HCT116 (cell line): Measurements from ENCODE around the gene RIBC2. TPM values are rescaled to one million over a fixed set of nuclear protein-coding genes. Genes with fewer than 3 reads are reported as not detected.

Experiments used
- ATAC-seq: fragments of 200-7000 bp; cut with Tn5 transposase; 2 replicates; pipeline ENCODE4 v1.9.1; 2020; ENCODE audit warnings: mild to moderate bottlenecking, moderate library complexity
- BruUV-seq: library from RNA; stranded (reverse); fragments of 400-500 nt; replicated peaks from 2 replicates; lab custom pipeline; 2021; lab: Mats Ljungman, UMichigan
- CTCF ChIA-PET: fragments of 300-600 bp; sonication (Branson Sonifier 250); formaldehyde crosslinking; loops from one replicate; lab custom pipeline; 2021; ENCODE audit warnings: antibody characterized with exemption; lab: Charles Lee
- POLR2A ChIA-PET: fragments of 300-600, 350-600 bp; sonication (Branson Sonifier 250); formaldehyde crosslinking; loops from one replicate; lab custom pipeline; 2021; ENCODE audit warnings: antibody characterized with exemption; lab: Charles Lee
- RAD21 ChIA-PET, 2 experiments: fragments of 300-600 bp; sonication (Branson Sonifier 250); formaldehyde crosslinking; loops; one replicate each; lab custom pipeline; 2023; ENCODE audit warnings: low total read pairs in 2 of 2; ENCODE audit not compliant: uncharacterized antibody in 2 of 2, unreplicated experiment in 2 of 2, low non-redundant PET in 1 of 2; lab: Charles Lee
- DNase-seq: peaks from one replicate; pipeline ENCODE4 v3.0.0-alpha.2; 2010; ENCODE audit warnings: low read depth, low spot score
- H2AFZ ChIP-seq: fragments of 200-600 bp; shearing (Covaris generic), sonication (generic); 2 replicates; pipeline ENCODE4 v1.6.1; 2017; ENCODE audit warnings: low read depth, mixed run types, mixed read lengths, antibody characterized with exemption, low read length; ENCODE audit not compliant: poor library complexity, severe bottlenecking
- H3K27ac ChIP-seq: 2 replicates; pipeline ENCODE4 v1.5.1; 2012; ENCODE audit warnings: low read depth, low read length
- H3K27me3 ChIP-seq: fragments of 200-600 bp; sonication (generic); 2 replicates; pipeline ENCODE4 v1.6.1; 2016; ENCODE audit warnings: mixed run types, low read length, mixed read lengths; ENCODE audit not compliant: insufficient read depth
- H3K36me3 ChIP-seq, 2 experiments: fragments of 200-500 bp in 1 of 2; fragments of 200-600 bp in 1 of 2; sonication (Bioruptor generic) in 1 of 2; sonication (generic) in 1 of 2; 2 replicates each; pipeline versions ENCODE4 v1.5.1 to v1.6.1; 2014 to 2016; ENCODE audit warnings: low read length in 2 of 2, inconsistent platforms in 1 of 2, mixed read lengths in 1 of 2, mixed run types in 1 of 2; ENCODE audit not compliant: insufficient read depth in 2 of 2, control insufficient read depth in 1 of 2
- H3K4me1 ChIP-seq, 2 experiments: fragments of 200-600 bp in 1 of 2; sonication (generic) in 1 of 2; 2 replicates each; pipeline versions ENCODE4 v1.5.1 to v1.6.1; 2012 to 2017; ENCODE audit warnings: low read length in 2 of 2, inconsistent platforms in 1 of 2, mild to moderate bottlenecking in 1 of 2, mixed read lengths in 1 of 2, mixed run types in 1 of 2, moderate library complexity in 1 of 2; ENCODE audit not compliant: insufficient read depth in 2 of 2, control insufficient read depth in 1 of 2
- H3K4me2 ChIP-seq: fragments of 200-600 bp; sonication (generic); 2 replicates; pipeline ENCODE4 v1.6.1; 2017; ENCODE audit warnings: mixed run types, low read length, mixed read lengths
- H3K4me3 ChIP-seq, 2 experiments: fragments of 200-600 bp in 1 of 2; sonication (generic) in 1 of 2; replicated peaks in 1 of 2; 2 replicates each; pipeline ENCODE4 v1.5.1; 2011 to 2016; ENCODE audit warnings: low read length in 2 of 2, control low read depth in 1 of 2, low read depth in 1 of 2, mild to moderate bottlenecking in 1 of 2, mixed read lengths in 1 of 2, mixed run types in 1 of 2
- H3K79me2 ChIP-seq: fragments of 200-600 bp; sonication (generic); 2 replicates; pipeline ENCODE4 v1.6.1; 2017; ENCODE audit warnings: mild to moderate bottlenecking, mixed run types, low read length, moderate library complexity, mixed read lengths; ENCODE audit not compliant: insufficient read depth
- H3K9ac ChIP-seq: fragments of 200-600 bp; sonication (generic); 2 replicates; pipeline ENCODE4 v1.6.1; 2016; ENCODE audit warnings: low read length, mixed read lengths
- H3K9me2 ChIP-seq: fragments of 200-600 bp; sonication (generic), shearing (Covaris generic); 2 replicates; pipeline ENCODE4 v1.6.1; 2017; ENCODE audit warnings: mixed run types, mild to moderate bottlenecking, moderate library complexity; ENCODE audit not compliant: insufficient read depth
- H3K9me3 ChIP-seq, 2 experiments: fragments of 200-500 bp in 1 of 2; fragments of 200-600 bp in 1 of 2; sonication (Bioruptor generic) in 1 of 2; sonication (generic) in 1 of 2; 2 replicates each; pipeline ENCODE4 v1.6.1; 2014 to 2017; ENCODE audit warnings: low read length in 2 of 2, mixed read lengths in 2 of 2, inconsistent platforms in 1 of 2, low read depth in 1 of 2, mild to moderate bottlenecking in 1 of 2, mixed run types in 1 of 2, moderate library complexity in 1 of 2; ENCODE audit not compliant: control insufficient read depth in 1 of 2, insufficient read depth in 1 of 2
- H4K20me1 ChIP-seq: fragments of 200-600 bp; sonication (generic), shearing (Covaris generic); 2 replicates; pipeline ENCODE4 v1.6.1; 2017; ENCODE audit warnings: mixed run types, mild to moderate bottlenecking, moderate library complexity; ENCODE audit not compliant: insufficient read depth
- CBX3 ChIP-seq: IDR thresholded peaks from 2 replicates; pipeline ENCODE4 v1.6.1; 2012; ENCODE audit warnings: low read depth
- CEBPB ChIP-seq: IDR thresholded peaks from 2 replicates; pipeline ENCODE4 v1.6.1; 2012; ENCODE audit warnings: low read depth
- CTCF ChIP-seq, 3 experiments: fragments of 200-600 bp in 1 of 3; sonication (generic) in 1 of 3; IDR thresholded peaks in 2 of 3; conservative IDR thresholded peaks in 1 of 3; 2 replicates each; pipeline ENCODE4 v1.5.1; 2012 to 2017; ENCODE audit warnings: low read depth in 2 of 3, low read length in 2 of 3, antibody characterized with exemption in 1 of 3, borderline replicate concordance in 1 of 3, control low read depth in 1 of 3, mild to moderate bottlenecking in 1 of 3, mixed read lengths in 1 of 3, mixed run types in 1 of 3, moderate library complexity in 1 of 3; ENCODE audit not compliant: insufficient read depth in 1 of 3
- EGR1 ChIP-seq: IDR thresholded peaks from 2 replicates; pipeline ENCODE4 v1.6.1; 2012; ENCODE audit warnings: low read depth
- EZH2 ChIP-seq: fragments of 200-600 bp; sonication (generic); IDR thresholded peaks from 2 replicates; pipeline ENCODE4 v1.6.1; 2017; ENCODE audit warnings: antibody characterized with exemption, mixed run types
- EZH2phosphoT487 ChIP-seq: fragments of 200-600 bp; IDR thresholded peaks from 2 replicates; pipeline ENCODE4 v1.6.1; 2018; ENCODE audit warnings: antibody characterized with exemption, borderline replicate concordance
- FOSL1 ChIP-seq: IDR thresholded peaks from 2 replicates; pipeline ENCODE4 v1.6.1; 2012; ENCODE audit warnings: low read depth
- JUND ChIP-seq: IDR thresholded peaks from 2 replicates; pipeline ENCODE4 v1.6.1; 2012
- POLR2A ChIP-seq: IDR thresholded peaks from 2 replicates; pipeline ENCODE4 v1.7.0; 2011; ENCODE audit warnings: borderline replicate concordance; ENCODE audit not compliant: insufficient read depth, insufficient read length; ENCODE audit errors: extremely low read depth
- POLR2AphosphoS5 ChIP-seq: IDR thresholded peaks from 2 replicates; pipeline ENCODE4 v1.6.1; 2011; ENCODE audit warnings: mild to moderate bottlenecking, low read depth, low read length, moderate library complexity
- SIN3A ChIP-seq: IDR thresholded peaks from 2 replicates; pipeline ENCODE4 v1.6.1; 2012; ENCODE audit warnings: low read depth
- SP1 ChIP-seq: IDR thresholded peaks from 2 replicates; pipeline ENCODE4 v1.6.1; 2012; ENCODE audit warnings: low read depth
- SRF ChIP-seq: IDR thresholded peaks from 2 replicates; pipeline ENCODE4 v1.6.1; 2012; ENCODE audit warnings: low read depth
- ZFX ChIP-seq: fragments of 450-650 bp; IDR thresholded peaks from 2 replicates; pipeline ENCODE4 v1.6.1; 2017
- ZNF274 ChIP-seq: fragments of 200-500 bp; sonication (Bioruptor generic); IDR thresholded peaks from 2 replicates; pipeline ENCODE4 v1.6.1; 2014; ENCODE audit warnings: mild to moderate bottlenecking, low read depth, low read length, inconsistent platforms
- intact Hi-C: fragments of 100-400 bp; cut with micrococcal nuclease; formaldehyde crosslinking; loops from 2 replicates; pipeline ENCODE4 v1.10.0; 2022
- total RNA-seq: library from RNA; stranded (reverse); gene quantifications from one replicate; pipeline ENCODE4 v1.2.1, GENCODE V29; 2021; ENCODE audit not compliant: unreplicated experiment

RIBC2 gene
- total RNA-seq, 1 experiment from 2014 or later, result 8.3 TPM

GRCh38 chr22:45454275-45454674 lies 40.8 kb downstream of the RIBC2 start:
- ChIA-PET RAD21 (no interaction called here), CTCF (no interaction called here), POLR2A (no interaction called here)
- no peaks in the 10 kb centered on the region for H3K9me3 ChIP-seq
- H3K27ac ChIP-seq, result no peak overlapping the region
- no peak overlapping the region for H2AFZ ChIP-seq
- ATAC-seq (no peak), DNase-seq (no peak)
- intact Hi-C loops, result no loop called here
- no peak overlapping the region for H3K4me3 ChIP-seq
- no peak overlapping the region for H3K4me2 ChIP-seq
- TF ChIP-seq FOSL1 (no peak), SIN3A (no peak), EGR1 (no peak), SRF (no peak)
- no TSS peak for BruUV-seq
- no peaks in the 10 kb centered on the region for H3K4me1 ChIP-seq
- no peaks in the 10 kb centered on the region for H3K36me3 ChIP-seq
- no peaks in the 10 kb centered on the region for H4K20me1 ChIP-seq
- H3K79me2 ChIP-seq, result no peaks in the 10 kb centered on the region
- H3K9ac ChIP-seq, result no peak overlapping the region
- no peaks in the 10 kb centered on the region for H3K9me2 ChIP-seq
- no peaks in the 10 kb centered on the region for H3K27me3 ChIP-seq

DNA sequence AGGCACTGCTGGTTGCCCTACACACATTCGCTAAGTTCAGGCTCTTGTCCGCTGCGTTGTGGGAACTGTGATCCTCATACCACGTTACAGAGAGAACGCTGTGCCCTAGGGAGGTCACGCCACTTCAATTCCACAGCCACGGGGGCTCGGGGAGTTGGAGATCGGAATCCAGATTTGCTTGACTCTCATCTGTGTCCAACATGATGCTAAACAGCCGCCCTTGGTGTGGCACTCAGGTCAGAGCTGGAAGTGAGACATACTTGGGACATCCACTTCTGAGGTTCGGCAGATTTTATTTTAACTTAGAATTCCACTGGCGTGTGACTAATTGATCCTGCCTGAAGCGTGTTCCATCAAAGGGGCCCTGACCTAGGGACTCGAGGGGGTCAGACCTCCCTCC lies 41.7 kb downstream of the RIBC2 start:
- Histone ChIP-seq H4K20me1 (no peaks in the 10 kb centered on the region), H3K4me1 (no peaks in the 10 kb centered on the region), H3K36me3 (no peaks in the 10 kb centered on the region), H3K4me2 (no peak overlapping the region), H2AFZ (no peak overlapping the region), H3K9me3 (no peaks in the 10 kb centered on the region), H3K27ac (no peak overlapping the region), H3K4me3 (no peak overlapping the region), H3K9me2 (no peaks in the 10 kb centered on the region), H3K79me2 (no peaks in the 10 kb centered on the region), H3K27me3 (no peaks in the 10 kb centered on the region), H3K9ac (no peak overlapping the region)
- BruUV-seq, result no TSS peak
- ChIA-PET POLR2A (no interaction called here), RAD21 (no interaction called here), CTCF (no interaction called here)
- no peak for DNase-seq
- ATAC-seq, result no peak
- TF ChIP-seq POLR2AphosphoS5 (no peak), EZH2 (no peak), CBX3 (no peak), SRF (no peak), SP1 (no peak), JUND (no peak), ZNF274 (no peak), ZFX (no peak), CTCF (IDR thresholded peaks at IDR 0.05 in 2 of 3, conservative IDR thresholded peaks at IDR 0.05 in 1 of 3; ENCODE audit: borderline replicate concordance in 1 of 3, insufficient read depth in 1 of 3, low read depth in 2 of 3, low read length in 2 of 3) (no peak), POLR2A (no peak), EZH2phosphoT487 (no peak), EGR1 (no peak), CEBPB (no peak)
- intact Hi-C loops, result no loop called here
